Fibroblast of skin of back (primary cell): ENCODE measurements around the gene NFKBIE.

Source experiments
- DNase-seq: peaks from one replicate; pipeline ENCODE4 v3.0.0-alpha.2; 2013

The NFKBIE gene

DNA sequence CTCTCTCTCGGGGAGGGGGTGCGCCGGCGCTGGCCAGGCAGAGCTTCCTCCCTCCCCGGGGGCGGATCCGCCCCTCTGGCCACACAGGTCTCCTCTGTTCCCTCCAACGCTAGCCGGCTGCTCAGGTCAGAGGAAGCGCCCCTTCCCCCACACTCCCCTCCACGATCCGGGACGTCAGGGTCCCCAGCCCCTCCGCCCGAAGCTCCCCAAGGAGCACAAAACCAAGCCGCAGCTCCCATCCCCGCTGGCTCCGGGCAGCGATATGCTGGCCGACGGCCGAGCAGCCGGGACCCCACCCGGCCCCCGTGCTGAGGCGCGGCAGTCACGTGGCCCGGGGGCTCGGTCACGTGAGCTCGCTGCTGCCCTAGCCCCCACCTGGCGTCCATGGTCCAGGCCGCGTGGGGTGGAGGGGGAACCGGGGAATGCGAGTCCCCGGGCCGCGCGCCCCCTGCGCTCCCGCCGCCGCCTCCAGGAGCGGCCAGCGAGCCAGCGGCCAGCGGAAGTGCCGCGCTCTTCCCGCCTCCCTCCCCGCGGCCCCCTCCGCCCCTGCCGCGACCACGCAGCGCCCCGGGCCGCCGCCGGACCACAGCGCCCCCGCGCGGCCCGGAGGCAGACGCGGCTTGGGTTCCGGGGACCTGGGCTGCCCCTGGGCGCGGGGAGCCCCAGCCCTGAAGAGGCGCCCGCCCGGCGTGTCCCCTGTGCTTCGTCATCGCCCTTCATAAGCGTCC, 8.2 kb downstream of the NFKBIE start, which contains the start of gene SLC35B2:
SLC35B2 (minus strand) TSS at position 504 of the 728 bp plus-strand sequence; CDS start at position 386, 118 bp downstream.
- peak; percentile 69 for DNase-seq

DNA sequence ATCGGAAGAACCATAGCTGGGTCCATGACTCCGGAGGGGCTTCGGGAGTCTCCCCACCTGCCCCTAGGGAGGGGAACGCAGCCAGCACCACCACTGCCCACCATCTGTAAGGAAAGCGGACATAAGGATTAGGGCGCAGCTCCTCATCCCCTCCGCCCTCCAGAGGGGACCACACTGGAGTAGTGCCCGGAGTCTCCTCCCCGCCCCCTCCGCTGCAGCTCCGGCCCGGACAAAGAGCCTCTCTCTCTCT, 8.7 kb downstream of the NFKBIE start:
- no peak for DNase-seq

DNA sequence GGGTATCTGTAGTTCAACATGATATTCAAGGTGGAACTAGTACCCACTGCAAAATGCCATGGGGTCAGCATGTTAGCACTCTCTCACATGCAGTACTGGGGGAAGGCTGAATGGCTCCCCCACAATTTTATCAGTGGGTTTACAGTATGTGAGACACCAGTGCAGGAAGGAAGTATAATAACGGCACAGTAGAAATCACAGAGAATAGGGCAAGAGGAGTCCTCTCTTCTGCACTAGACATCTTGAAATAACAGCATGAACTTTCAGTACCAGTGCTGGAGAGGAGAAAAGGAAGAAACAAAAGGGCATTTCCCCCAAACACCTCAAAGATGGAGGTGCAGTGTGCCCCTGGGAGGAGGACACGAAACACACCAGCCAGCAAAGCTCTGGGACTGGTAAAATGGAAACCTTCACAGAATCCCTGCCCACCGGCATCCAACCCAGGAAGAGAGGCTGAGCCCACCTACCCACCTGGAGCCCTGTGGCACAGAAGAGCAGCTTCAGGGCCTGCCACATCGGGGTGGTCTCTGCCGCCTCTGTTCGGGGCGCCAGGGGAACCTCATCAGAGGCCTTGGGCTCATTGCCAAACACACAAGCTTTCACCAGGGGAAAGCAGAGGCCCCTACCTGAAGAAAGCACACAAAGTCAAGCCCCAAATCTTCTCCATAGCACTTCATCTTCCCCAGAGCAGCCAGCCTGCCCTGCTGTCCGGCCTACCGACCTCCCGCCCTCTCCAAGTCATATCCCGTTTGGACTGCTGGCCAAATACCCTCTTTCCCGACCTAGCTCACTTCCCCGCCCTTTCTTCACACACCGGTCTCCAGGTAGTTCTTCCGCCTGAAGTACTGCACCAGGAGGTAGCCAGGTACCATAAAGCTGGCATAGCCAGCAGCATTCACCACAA, 9.2 kb downstream of the NFKBIE start:
- no peak for DNase-seq

DNA sequence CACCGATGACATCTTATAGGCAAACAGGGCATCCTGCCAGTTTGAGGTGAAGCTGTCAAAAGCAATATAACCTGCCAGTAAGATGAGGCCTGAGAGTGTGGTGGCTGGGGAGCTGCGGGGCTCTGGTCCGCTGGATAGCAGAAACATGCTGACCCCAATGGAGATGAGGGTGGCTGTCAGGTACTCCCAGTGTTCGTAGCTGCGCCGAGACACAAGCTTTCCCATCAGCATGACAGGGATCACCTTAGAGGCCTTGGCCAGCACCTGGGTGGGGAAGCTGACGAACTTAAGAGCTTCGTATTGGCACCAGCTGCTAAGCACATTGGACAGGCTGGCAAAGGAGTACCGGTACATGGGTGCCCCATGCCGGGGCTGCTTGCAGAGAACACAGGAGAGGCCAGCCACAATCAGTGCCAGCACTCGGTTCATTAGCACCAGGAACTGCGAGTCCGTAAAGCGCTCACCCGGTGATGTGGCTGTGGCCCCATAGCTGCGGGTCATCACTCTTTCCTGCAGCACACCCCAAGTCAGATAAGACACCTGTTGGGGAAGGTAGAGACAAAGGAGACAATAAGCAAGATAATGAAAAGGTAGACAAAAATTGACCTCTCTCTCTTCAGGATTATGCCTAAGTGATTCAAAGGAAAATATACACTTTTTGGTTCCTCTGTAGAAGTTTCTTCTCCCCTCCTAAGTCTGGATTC, 10.1 kb downstream of the NFKBIE start:
- DNase-seq: no peak

DNA sequence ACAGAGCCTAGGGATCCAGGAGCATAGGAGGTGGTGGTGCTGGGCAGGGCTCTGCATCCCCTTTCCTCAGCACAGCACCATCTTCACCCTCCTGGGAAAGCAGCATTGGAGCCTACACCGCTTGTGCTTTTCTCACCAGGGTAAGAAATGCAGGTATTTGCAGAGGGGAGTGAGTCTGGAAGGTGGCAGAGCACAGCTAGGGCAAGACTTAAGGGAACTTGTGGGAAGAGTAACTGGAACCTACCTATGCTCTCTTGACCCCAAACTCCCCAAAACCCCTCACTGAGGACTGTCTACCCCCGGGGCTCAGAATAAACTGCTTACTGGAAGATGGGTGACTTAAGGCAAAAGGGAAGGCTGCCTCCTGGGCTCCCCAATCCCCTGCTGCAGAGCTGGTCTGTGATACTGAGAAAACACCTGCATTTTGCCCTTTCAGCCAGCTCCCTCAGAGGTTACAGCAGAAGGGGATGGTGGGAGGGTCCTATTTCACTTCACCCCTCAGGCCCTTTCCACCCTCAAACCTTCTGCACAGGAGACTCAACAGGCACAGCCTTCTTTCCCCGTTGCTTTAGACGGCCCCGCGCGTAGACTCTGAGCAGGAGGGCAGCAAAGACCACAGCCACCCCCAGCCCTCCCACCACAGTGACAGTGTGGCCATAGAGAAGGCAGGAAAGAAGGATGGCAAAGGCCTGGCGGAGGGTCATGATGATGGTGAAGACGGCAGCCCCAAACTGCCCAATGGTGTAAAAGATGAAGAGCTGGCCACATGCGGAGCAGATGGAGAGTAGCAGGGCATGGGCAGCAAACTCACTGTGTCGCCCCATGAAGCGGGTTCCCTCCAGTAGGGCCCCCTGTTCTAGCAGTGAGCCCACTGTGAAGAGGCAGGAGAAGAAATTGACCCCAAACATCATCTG, 10.9 kb downstream of the NFKBIE start:
- DNase-seq: no peak

DNA sequence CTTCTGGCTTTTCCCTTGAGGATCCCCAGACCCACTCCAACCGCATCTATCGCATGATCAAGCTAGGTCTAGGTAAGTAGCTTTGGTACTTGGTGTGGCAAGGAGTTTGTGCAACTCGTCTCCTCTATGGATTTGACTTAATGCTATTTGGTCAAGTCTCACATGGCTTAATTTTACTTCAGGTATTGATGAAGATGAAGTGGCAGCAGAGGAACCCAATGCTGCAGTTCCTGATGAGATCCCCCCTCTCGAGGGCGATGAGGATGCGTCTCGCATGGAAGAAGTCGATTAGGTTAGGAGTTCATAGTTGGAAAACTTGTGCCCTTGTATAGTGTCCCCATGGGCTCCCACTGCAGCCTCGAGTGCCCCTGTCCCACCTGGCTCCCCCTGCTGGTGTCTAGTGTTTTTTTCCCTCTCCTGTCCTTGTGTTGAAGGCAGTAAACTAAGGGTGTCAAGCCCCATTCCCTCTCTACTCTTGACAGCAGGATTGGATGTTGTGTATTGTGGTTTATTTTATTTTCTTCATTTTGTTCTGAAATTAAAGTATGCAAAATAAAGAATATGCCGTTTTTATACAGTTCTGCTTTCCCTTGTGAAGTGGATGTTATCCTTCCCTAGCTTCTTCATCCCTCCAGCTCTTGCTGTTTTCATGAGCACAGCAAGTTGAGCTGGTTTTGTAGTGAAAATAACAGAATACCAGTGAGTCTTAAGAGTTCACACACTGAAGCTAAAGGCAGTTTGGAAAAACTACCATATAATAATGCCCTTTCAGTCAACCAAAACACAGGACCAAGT, 11.8 kb downstream of the NFKBIE start:
- DNase-seq: peak; percentile 33

DNA sequence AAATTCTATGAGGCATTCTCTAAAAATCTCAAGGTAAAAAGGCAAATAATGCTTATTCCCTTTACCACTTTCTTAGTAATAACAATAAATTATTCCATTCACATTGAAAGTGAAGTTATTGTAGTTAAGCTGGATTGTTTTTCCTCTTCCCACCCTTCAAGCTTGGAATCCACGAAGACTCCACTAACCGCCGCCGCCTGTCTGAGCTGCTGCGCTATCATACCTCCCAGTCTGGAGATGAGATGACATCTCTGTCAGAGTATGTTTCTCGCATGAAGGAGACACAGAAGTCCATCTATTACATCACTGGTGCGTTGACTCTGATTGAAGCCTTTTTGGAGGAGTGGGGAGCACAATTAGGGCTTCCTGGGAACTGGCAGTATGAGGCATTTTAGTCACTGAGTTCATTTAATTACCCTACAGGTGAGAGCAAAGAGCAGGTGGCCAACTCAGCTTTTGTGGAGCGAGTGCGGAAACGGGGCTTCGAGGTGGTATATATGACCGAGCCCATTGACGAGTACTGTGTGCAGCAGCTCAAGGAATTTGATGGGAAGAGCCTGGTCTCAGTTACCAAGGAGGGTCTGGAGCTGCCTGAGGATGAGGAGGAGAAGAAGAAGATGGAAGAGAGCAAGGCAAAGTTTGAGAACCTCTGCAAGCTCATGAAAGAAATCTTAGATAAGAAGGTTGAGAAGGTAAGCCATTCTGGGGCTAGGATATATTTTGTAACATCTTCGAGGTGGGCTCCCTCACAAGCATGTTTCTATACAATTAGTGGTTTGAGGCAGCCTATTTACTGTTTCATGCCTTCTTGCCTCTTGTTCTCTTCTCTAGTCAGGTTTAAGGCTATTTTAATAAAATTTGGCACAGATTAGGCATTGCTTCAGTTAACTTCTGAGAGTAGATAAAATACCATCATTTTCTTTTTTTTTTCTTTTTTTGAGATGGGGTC, 13.5 kb downstream of the NFKBIE start:
- DNase-seq: no peak

DNA sequence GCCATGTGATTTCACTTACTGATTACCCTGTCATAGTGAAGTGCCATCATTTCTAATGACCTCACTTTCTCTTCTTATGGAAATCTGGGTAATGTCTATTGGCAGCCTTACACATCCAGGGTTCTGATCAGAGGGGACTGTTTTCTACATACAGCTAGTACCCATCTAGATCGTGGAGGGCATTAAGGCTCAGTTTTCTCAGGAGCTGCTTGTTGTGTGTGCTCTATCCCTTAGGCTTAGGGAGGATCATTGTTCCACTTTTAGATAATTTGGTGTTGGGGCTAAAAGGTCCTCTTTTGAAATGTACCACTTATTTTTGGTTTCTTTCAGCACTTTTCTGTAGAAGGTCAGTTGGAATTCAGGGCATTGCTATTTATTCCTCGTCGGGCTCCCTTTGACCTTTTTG, 14.6 kb downstream of the NFKBIE start:
- no peak for DNase-seq

DNA sequence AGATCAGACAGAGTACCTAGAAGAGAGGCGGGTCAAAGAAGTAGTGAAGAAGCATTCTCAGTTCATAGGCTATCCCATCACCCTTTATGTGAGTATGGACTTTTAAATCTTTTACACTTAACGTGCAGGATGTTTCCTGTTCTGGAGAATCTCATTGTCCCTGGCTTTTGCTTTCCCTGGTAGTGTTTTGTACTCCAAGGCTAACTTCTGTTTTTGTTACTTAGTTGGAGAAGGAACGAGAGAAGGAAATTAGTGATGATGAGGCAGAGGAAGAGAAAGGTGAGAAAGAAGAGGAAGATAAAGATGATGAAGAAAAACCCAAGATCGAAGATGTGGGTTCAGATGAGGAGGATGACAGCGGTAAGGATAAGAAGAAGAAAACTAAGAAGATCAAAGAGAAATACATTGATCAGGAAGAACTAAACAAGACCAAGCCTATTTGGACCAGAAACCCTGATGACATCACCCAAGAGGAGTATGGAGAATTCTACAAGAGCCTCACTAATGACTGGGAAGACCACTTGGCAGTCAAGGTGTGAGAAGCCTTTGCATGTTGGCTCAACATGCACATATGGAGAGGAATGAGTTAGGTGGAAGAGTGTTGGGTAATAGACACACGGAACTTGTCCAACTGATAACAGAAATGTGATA, 15.2 kb downstream of the NFKBIE start:
- DNase-seq: no peak

DNA sequence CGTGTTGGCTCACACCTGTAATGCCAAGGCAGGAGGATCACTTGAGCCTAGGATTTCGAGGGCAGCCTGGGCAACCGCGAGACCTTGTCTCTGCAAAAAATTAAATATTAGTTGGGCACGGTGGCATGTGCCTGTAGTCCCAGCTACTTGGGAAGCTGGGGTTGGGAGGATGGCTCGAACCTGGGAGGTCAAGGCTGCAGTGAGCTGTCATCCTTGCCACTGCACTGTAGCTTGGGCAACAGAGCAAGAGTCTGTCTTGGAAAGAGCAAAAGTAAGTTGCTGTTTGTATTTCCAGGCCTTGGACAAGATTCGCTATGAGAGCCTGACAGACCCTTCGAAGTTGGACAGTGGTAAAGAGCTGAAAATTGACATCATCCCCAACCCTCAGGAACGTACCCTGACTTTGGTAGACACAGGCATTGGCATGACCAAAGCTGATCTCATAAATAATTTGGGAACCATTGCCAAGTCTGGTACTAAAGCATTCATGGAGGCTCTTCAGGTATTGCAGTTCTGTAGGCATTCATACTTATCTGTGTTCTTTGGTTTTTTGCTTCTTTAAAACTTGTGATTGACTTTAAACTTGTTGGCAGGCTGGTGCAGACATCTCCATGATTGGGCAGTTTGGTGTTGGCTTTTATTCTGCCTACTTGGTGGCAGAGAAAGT, 16.1 kb downstream of the NFKBIE start:
- DNase-seq: no peak

DNA sequence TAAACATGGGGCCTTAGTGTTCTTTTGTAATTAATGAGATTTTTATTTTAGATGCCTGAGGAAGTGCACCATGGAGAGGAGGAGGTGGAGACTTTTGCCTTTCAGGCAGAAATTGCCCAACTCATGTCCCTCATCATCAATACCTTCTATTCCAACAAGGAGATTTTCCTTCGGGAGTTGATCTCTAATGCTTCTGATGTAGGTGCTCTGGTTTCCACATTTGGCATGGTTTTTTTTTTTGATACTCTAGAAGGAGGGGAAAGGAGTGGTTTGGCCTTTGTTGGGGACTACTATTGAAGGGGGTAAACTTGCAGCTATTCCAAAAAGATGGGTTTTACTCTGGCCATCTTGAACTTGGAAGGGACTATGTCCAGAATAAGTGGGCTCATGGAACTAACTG, 16.8 kb downstream of the NFKBIE start:
- DNase-seq: no peak

DNA sequence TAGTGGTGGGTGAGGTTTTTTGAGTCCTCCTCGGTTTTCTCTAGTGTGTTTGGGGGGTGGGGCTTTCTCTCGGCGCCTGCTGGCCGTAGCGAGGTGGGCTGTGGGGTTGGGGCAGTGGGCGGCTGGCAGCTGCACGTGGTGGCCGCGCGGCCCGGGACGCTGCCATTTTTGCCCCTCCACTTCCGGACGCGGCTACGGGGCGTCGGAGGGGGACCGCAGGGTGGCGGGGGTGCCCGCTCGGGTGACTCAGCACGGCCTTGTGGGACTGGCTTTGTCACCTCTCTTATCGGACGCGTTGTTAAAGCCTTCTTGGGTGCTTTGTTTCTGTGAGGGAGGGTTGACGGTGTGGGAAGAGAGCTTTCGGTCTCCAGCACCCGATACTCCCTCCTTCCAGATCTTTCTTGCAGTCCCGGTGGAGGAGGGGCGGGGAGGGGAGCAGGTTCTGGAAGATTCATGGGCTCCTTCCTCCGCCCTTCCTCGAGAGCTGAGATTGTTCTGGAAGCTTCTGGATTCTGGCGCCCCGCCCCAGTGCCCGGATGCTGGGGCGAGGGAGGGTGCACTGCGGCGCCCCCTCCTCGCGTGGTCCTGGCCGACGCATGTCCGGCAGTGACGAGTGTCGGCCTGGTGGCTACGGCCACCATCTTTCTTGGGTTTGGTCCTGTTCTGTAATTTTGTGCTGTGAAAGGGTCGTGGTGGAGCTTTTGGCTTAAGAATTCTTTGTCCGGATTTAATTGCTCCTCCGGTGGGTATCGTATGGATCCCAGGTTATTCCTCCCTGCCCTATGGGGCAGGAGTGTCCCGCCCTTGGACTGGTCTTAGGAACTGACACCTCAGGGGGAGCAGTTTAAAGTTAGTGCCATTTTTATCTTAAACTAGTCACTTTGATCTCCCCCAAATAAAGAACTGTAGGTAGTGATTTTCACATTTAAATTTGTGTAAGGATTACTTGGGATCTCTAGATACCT, 17.7 kb downstream of the NFKBIE start:
- peak; percentile 67 for DNase-seq

DNA sequence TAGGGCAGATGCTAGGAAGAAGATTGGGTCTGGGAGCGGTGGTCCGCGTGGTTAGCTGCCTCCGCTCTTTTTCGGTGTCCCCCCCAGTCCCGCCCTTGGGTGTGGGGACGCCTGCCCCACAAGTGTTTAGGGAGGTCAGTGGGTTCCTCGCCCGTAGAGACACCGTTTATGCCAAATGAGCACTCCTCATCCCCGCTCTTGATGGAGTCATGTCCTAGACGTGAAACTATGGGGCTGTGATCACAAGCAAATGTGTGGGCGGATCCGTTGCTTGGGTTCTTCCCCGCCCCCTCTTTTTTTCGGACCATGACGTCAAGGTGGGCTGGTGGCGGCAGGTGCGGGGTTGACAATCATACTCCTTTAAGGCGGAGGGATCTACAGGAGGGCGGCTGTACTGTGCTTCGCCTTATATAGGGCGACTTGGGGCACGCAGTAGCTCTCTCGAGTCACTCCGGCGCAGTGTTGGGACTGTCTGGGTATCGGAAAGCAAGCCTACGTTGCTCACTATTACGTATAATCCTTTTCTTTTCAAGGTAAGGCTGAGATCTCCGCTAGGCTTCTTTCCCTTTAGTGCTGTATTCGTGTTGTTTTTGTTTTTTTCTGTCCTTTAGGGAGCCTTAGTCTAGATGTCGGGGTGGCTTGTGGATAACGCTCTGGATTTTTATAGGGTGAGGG, 18.6 kb downstream of the NFKBIE start, which contains the start of gene HSP90AB1:
HSP90AB1 (plus strand) TSS at position 439 of the 675 bp plus-strand sequence. CDS start 1,529 bp downstream, outside the sequence.
- peak; percentile 97 for DNase-seq

DNA sequence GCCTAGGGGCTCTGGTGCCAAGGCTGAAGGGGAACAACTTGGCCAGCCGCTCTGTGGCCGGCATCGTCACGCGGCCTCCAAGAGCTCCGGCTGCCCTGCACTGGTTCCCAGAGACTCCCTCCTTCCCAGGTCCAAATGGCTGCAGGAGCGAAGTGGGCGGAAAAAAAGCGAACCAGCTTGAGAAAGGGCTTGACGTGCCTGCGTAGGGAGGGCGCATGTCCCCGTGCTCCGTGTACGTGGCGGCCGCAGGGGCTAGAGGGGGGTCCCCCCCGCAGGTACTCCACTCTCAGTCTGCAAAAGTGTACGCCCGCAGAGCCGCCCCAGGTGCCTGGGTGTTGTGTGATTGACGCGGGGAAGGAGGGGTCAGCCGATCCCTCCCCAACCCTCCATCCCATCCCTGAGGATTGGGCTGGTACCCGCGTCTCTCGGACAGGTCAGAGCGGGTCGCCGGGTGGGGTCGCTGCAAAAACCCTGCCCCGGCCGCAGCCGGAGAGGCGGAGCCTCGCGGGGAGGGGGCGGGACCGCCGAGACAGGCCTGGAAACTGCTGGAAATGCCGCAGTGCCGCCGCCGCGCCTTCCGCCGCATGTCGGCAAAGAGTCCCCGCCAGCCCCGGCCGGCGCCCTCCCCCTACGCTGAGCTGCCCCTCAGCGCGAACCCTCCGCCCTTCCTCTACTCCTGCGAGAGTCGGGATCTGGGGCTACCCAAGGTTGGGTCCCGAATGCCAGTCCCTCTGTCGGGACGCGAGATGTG, 19.3 kb downstream of the NFKBIE start:
- DNase-seq: peak; percentile 80

DNA sequence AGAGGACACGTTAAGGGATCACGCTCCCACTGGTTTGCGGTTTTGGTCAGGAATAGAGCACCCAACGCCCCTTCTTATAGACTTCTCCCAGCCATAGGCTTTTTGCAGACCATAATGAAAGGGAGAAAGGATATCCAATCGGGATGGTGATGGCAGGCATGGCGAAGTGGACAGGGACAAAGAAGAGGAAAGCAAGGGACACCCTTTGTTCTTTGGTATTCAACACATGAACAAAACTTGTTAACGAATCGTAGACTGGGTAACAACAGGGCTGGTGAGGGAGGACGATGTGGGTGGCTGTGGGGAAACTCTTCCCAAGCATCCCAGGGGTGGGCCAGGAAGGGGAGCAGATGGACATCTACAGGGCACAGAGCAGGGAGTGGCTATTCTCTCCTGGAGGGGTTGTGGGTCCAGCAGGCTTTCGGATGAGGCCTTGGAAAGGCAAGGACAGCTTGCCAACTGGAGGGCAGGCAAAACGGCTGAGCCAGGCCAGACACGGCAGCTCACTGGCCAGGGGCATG, 19.9 kb downstream of the NFKBIE start:
- no peak for DNase-seq

DNA sequence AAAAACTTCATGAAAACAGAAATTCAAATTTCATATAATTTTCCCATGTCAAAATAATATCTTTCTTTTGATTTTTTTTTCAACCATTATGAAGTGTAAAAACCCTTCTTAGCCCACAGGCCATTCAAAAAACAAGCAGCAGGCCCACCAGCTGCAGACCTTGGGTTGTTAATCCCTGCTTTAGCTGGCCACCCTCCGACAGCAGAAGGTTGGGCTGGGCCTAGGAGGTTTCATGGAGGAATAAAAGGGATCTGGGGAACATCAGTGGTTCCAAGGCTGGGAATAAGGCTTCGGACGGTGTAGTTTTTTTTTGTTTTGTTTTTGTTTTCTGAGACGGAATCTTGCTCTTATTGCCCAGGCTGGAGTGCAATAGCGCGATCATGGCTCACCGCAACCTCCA, 22.0 kb downstream of the NFKBIE start:
- DNase-seq: no peak
